Measurements from ENCODE around the gene MORN1.

MORN1 gene

GRCh38 chr1:2372551-2373490 lies 18.5 kb downstream of the MORN1 start:
- no peak for DNase-seq

GRCh38 chr1:2368053-2368744 lies 23.2 kb downstream of the MORN1 start:
- peak in 1 of 3 experiments; percentile 4 for DNase-seq

- DNase-seq, result no peak
Measured at GRCh38 chr1:2363847-2364513, 27.4 kb downstream of the MORN1 start.

GRCh38 chr1:2360588-2361364 lies 30.6 kb downstream of the MORN1 start:
- DNase-seq, result no peak

DNA sequence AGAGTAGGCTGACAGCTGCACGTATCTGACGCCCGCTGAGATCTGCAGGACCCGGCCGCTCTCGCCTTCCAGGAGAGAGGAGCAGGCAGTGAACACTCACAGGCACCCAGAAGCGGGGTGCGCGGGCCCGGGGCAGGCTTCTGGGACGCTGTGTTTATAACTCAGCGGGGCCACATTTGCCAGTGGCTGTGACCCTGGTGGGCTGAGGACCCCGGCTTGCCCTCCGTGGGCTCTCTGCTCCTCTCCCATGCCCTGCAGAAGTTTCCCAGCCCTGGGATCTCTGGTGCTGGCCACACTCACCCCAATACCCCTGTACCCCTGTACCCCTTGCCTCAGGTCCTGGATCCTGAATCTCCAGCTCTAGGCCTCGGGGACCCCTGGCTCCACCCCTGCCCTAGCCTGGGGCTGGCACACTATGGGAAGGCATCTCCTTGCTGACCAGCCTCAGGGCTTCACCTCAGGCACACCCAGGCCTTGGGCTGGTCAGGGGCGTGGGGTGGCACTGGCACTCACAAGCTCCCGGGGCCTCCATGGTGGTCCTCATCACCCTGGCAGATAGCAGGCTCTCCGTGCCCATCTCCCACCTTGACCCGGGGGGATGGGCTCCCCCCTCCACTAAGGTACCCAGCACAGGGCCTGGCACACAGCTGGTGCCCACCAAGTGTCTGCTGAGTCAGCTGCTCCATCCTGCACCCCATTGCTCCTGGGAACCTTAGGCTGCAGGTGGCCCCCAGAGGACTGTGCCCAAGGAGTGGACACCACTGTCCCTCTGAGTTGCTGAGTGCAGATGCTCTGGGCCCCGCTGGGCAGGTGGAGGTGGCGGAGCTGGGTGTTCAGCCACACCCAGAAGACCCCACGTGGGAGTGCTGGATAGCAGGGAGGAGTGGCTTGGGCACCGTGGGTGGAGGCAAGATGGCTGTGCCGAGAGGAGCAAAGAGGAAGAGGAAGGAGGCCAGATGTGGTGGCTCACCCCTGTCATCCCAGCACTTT lies 32.4 kb downstream of the MORN1 start:
- no peak for DNase-seq

GRCh38 chr1:2358072-2358471 lies 33.3 kb downstream of the MORN1 start:
- no peak for DNase-seq

DNA sequence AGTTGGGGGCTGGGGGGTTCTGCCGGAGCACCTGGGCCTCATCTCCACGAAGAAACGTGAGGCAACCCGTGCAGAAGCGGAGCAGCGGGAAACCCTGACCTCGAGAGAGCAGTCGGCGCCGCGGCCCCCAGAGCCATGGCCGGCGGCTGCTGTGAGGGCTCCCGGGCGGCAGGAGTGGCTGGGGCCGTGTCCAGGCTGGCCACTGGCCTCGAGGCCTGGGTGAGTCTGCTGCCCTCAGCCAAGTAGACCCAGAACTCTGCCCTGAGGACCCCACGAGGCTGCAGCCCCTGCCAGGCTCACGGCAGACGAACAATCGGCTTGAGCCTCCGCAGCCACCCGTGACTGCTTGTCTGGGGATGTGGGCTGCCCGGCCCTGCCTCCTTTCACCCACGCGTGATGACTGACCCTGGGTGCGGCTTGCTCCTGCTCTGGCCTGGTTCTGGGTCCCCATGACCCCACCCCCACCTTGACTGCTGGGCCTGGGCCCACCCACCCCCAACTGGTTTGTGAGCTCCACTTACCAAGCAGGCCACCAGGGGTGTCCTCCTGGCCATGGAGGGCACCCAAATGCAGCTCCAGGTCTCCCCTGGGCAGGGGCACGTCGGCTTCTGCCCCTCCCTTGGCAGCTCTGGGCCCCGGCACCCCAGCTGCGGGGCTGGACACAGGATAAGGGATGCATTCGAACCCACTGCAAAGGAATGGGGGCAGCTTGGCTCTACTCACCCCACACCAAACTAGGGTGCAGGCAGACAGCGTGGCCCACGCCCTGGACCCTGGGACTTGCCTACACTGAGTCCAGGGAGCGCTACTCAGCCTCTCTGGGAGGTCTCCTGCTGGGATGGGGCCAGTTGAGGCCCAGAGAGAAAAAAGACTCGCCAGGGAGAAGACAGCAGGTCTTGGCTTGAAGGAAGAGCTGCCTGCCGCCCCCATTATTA lies 34.2 kb downstream of the MORN1 start:
- DNase-seq, result no peak

- no peak for DNase-seq
Measured at GRCh38 chr1:2356401-2356800, 35.0 kb downstream of the MORN1 start.

DNA sequence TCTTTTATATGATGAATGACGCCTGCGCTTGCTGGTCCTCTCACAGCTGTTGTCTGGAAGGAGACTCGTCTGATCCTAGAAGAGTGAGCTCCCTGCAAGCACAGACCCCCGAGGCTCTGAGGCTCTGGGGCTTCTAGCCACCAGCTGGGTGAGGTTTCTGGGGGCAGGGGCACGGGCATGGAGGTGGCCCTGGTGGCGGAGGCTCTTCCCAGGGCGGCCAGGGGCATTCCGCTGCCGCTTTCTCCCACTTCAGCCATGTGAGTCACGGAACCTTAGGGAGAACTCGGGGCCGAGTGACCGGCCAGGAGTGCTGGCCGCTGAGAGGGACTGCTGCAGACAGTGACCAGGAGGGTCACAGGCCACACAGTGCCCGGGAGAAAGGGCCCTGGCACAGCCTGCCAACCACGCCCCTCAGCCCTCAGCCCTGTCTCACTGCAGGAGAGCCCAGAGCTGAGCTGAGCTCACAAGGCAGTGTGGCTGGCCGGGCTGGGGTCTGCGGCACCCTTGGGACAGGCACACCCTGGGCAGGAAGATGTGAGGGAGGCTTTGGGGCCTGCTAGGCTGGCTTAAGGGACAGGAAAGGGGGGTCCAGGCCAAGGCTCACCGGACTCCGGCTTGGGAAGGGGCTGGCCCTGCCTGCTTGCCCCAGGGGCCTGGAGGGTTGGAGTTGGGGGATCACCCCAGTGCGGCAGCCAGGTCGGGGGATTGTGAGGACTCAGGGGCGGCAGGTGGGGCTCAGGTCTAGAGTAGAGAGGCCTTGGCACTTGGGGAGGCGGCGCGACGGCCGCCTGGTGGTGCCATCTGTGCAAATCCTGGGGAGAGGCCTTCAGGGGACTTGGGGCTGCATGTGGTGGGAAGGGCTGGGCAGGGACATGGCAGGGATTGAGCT lies 35.7 kb downstream of the MORN1 start:
- no peak for DNase-seq

GRCh38 chr1:2354511-2355372 lies 36.6 kb downstream of the MORN1 start:
- DNase-seq, result no peak

GRCh38 chr1:2353551-2354438 lies 37.6 kb downstream of the MORN1 start:
- DNase-seq, result no peak

DNA sequence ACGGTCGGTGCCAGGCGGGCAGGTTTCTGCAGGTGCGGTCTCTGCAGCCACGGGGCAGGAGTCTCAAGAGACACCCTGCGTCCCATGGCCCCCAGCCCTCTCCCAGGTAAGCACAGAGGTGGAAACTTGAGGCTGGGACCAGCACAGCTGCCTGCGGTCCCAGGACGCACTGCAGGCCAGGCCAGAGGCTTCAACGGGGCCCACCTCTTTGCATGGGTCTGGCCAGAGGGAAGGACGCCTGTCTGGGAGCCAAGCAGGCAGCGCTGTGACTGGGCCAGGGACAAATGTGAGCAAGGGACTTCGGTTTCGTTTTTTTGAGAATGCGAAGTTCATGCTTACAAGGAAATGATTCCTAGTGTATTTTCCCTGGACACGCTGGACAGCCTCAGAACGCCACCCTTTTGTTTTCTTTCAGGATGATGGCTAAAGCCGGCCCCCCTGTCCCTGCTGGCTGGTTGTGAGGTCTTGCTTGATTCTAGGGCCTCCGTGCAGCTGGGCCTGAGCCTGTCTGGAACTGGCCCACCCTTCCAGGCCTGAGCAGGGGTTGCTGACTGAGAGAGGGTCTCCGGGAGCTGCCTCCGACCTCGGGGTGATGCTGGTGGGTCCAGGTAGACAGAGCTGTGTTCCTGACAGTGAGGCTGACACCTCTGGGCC lies 38.3 kb downstream of the MORN1 start:
- DNase-seq, result no peak

DNA sequence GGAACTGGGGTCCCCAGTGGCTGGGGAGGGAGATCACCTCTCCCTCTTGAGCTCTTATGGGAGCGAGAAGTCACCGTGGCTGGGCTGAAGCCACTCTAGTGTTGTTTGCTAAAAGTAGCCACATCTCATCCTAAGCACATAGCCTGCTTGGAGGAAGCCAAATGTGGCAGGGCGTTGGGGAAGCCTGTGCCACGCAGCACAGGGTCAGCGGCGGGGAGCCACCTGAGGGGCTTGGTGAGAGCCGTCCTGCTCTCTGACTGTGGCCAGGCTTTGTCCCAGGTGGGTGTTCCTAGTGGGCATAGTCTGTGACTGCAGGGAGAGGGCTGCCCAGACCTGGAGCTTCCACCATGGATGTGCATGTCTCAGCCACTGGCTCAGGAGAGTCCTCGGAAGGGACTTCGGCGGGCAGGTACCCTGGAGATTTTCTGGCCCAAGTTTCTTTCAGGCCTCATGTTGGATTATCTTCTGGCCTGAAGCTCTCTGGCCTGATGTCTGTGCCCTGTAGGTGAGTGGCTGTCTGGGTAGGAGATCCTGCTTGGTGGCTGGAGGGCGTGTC lies 38.9 kb downstream of the MORN1 start:
- DNase-seq, result no peak

- no peak for DNase-seq
Measured at GRCh38 chr1:2351723-2352122, 39.6 kb downstream of the MORN1 start.

DNA sequence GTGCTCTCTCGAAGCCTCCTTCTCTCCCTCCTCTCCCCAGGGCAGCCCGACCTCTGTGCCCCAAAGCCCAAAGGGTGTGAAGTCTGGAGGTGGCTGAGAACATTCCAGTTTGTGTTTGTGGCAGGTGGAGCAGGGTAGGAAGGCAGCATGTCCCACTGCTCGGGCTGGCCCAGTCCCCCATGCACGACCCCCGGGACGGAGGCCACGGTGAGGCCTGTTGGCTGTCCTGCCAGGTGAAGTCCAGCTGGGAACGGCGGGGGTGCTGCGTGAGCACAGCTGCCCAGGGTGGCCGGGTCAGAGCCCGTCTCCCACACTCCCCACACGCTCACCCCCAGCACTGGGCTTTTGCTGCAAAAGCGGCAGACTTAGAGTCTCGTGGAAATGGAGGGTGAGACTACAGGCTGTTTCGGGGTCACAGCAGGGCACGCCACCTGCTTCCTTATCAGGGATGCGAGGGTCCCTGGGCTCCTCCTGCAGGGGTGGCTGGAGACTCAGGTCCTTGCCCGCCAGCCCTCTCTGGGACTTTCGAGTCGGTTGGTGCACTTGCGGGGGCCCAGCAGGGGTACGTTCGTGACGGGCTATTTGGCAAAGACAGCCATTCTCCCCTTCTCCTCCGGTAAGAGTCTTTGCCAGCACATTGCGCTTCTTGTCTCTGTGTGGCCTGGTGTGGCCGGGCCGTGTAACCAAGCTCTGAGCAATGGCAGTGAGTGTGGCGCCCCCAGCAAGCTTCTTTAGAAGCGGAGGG lies 40.3 kb downstream of the MORN1 start:
- DNase-seq, result peak in 1 of 3 experiments; percentile 5

DNA sequence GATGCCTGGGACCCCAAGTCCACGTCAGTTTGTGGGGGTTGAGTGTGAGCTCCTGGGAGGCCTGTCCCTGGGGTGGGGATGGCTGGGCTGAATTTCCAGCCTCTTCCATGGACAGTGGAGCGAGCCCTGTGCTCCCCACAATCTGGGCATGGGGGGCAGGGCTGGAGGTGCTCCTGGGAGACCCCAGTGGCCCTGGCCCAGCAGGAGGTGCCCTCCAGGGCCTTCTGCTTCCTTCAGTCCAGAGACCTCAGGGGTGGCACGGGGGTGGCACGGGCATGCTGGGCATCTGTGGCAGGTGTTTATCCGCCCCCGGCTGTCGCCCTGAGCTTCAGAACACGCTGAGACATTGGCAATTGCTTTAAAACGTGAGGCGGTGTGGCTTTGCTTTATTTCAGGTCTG lies 40.9 kb downstream of the MORN1 start:
- DNase-seq, result no peak
